Measurements from ENCODE around the gene MITF. TPM values are rescaled to one million over a fixed set of nuclear protein-coding genes. Genes with fewer than 3 reads are reported as not detected.

Gene MITF
- total and polyA plus RNA-seq, 2 experiments from 2014 or later, result 73.2 to 99.9 TPM

DNA sequence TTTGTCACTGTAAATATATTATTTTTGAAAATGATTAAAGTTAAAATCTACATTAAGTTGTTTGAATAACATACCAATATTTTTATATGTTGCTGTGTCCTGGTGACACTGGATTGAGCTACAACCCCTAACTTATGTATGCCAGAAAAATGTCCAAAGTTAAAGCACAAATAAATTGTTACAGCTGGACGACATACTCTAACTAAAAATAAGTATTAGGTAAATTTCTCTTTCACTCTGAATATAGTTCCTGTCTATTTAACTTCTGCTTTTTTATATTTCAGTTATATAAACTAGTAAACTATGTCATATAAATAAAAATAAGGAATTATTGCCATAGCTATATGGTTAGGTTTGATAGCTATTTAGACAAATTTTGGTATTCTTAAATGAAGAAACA is 141.8 kb downstream of the MITF start:
- Histone ChIP-seq H3K4me1 (ENCODE audit: low read depth) (peaks cover 9% of the 10 kb centered on the region), H3K27me3 (no peaks in the 10 kb centered on the region), H3K4me3 (no peak overlapping the region), H3K36me3 (peaks cover 9% of the 10 kb centered on the region), H3K9me3 (ENCODE audit: low read depth) (no peaks in the 10 kb centered on the region), H3K27ac (no peak overlapping the region)
- no peak for DNase-seq (ENCODE audit: low read depth in 1 of 2, low spot score in 1 of 2)
- TF ChIP-seq, protein P1, sequence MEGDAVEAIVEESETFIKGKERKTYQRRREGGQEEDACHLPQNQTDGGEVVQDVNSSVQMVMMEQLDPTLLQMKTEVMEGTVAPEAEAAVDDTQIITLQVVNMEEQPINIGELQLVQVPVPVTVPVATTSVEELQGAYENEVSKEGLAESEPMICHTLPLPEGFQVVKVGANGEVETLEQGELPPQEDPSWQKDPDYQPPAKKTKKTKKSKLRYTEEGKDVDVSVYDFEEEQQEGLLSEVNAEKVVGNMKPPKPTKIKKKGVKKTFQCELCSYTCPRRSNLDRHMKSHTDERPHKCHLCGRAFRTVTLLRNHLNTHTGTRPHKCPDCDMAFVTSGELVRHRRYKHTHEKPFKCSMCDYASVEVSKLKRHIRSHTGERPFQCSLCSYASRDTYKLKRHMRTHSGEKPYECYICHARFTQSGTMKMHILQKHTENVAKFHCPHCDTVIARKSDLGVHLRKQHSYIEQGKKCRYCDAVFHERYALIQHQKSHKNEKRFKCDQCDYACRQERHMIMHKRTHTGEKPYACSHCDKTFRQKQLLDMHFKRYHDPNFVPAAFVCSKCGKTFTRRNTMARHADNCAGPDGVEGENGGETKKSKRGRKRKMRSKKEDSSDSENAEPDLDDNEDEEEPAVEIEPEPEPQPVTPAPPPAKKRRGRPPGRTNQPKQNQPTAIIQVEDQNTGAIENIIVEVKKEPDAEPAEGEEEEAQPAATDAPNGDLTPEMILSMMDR (IDR thresholded peaks at IDR 0.05; ENCODE audit: low read depth, low read length), result no peak

DNA sequence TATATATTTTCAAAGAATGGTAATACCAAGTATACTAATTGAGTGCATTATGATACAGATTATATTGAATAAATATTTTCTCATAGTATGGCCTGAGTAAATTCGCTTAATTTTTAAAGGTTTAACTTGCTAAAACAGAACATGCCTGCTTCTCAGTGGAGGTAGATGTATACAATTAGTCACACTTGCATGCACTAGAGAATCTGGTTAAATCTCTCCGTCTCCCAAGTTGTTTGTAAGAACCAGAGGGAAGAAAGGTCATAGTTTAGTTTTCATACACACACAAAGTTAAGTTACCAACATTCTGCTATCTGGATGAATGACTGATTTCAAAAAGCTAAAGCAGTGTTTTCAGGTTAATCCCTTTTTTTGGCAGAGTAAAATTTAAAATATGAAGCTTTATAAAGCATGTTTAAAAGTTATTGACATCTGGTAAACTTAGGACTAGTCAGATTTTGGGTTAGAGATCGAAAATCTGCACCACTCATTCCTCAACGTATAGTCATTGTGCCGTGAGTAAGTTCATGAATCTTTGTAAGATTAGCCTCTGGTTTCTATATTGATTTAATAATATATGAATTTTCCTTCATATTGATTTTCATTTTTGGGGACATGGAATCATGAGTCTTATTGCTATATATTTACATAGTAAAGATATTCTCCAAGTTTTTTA is 142.6 kb downstream of the MITF start:
- Histone ChIP-seq H3K9me3 (ENCODE audit: low read depth) (no peaks in the 10 kb centered on the region), H3K36me3 (peaks cover 13% of the 10 kb centered on the region), H3K4me1 (ENCODE audit: low read depth) (peaks cover 11% of the 10 kb centered on the region), H3K27me3 (no peaks in the 10 kb centered on the region), H3K27ac (no peak overlapping the region), H3K4me3 (no peak overlapping the region)
- TF ChIP-seq, protein P1 (IDR thresholded peaks at IDR 0.05; ENCODE audit: low read depth, low read length), result no peak
- no peak for DNase-seq (ENCODE audit: low read depth in 1 of 2, low spot score in 1 of 2)

DNA sequence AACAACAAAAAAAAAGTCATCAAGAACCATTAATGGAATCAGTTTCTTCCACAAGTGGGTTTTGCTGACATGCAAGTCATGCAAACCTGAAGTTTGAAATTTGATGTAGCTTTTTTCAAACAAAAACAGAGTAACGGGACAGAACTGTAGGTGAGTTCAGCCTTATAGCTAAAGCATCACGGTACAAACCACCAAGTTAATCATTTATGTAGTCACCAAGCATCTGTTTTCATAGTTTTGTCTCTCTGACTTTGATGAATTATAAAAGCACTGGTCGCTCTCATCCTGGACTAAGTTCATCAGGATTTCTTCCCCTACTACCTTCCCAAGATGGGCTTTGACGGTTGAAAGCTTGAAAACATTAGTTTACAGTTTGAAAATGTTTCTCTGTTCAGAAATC is 143.3 kb downstream of the MITF start:
- Histone ChIP-seq H3K27me3 (no peaks in the 10 kb centered on the region), H3K27ac (no peak overlapping the region), H3K4me3 (no peak overlapping the region), H3K4me1 (ENCODE audit: low read depth) (peaks cover 17% of the 10 kb centered on the region), H3K9me3 (ENCODE audit: low read depth) (no peaks in the 10 kb centered on the region), H3K36me3 (peaks cover 13% of the 10 kb centered on the region)
- TF ChIP-seq, protein P1 (IDR thresholded peaks at IDR 0.05; ENCODE audit: low read depth, low read length), result no peak
- no peak for DNase-seq (ENCODE audit: low read depth in 1 of 2, low spot score in 1 of 2)

DNA sequence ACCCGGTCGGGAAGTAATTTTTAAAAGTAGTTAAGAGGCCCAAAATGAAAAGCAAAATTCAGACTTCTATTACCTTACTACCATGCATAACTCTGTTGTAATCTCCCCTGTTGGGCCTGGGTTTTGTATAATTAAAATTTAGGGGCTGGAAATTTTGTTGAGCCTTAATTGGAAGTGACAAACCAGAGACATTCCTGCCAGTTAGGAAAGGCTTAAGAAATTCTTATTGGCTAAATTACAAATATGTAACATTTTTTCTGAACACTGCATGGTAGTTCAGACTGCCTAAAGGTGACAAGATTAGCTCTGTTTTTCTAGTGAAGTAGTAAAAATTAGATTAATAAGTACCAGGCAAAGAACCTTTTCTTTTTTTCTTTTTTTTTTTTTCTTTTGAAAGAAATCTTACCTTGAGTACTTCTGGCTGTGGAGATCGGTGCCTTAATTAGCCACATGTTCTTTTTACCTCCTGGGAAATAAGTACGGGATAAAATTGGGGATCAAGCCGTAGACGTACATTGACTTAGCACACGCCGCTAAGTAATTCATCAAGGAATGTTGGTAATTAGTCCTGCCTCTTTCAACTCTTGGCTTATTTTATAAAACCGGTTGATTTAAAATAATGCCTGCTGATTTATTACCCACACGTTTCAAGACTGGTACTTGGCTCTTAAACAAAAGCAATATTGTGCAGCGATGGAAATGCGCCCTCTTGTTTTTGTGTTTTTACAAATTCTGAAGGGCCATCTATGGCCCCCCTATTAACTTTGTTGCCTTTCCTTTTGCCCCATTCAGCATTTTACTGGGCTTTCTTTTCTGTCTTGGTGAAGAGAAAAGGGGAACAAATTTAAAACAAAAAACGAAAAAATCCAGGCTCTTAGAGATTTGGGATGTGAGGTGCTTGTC is 149.0 kb downstream of the MITF start:
- H3K4me1 ChIP-seq (ENCODE audit: low read depth), result peaks cover 20% of the 10 kb centered on the region
- H3K9me3 ChIP-seq (ENCODE audit: low read depth), result no peaks in the 10 kb centered on the region
- DNase-seq (ENCODE audit: low read depth in 1 of 2, low spot score in 1 of 2), result no peak
- H3K27me3 ChIP-seq, result no peaks in the 10 kb centered on the region
- H3K36me3 ChIP-seq, result peaks cover 4% of the 10 kb centered on the region
- H3K4me3 ChIP-seq, result no peak overlapping the region
- H3K27ac ChIP-seq, result no peak overlapping the region
- TF ChIP-seq, protein P1 (IDR thresholded peaks at IDR 0.05; ENCODE audit: low read depth, low read length), result no peak

DNA sequence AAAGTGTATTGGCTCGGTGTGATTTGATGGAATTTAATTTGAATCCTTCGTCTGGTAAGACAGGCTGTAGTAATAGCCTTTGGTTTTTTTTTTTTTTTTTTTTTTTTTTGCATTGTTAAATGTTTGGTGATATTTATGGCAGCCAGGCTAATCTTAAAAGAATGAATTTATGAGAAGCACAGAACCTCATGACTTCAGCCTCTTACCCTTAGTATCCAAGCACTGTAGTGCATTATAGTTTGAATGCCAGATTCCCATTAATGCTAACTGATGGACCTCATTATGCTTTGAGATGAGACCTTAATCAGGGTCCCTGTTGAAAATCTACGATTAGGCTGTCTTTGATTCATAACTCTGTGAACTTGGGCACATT is 149.7 kb downstream of the MITF start:
- no peak overlapping the region for H3K27ac ChIP-seq
- no peak for DNase-seq (ENCODE audit: low read depth in 1 of 2, low spot score in 1 of 2)
- H3K4me1 ChIP-seq (ENCODE audit: low read depth), result peaks cover 20% of the 10 kb centered on the region
- H3K4me3 ChIP-seq, result no peak overlapping the region
- TF ChIP-seq, protein P1 (IDR thresholded peaks at IDR 0.05; ENCODE audit: low read depth, low read length), result no peak
- H3K27me3 ChIP-seq, result no peaks in the 10 kb centered on the region
- H3K36me3 ChIP-seq, result peaks cover 4% of the 10 kb centered on the region
- H3K9me3 ChIP-seq (ENCODE audit: low read depth), result no peaks in the 10 kb centered on the region

All from cardiac muscle cell (in vitro differentiated cells and primary cell).